Adrenal gland (tissue), 12 donors: ENCODE measurements around the gene MAML2. TPM values are rescaled to one million over a fixed set of nuclear protein-coding genes. Genes with fewer than 3 reads are reported as not detected.
A peak's percentile ranks its signal among the peaks of the same experiment; 100 is the strongest.

Source experiments
- DNase-seq, 7 donors: peaks; one replicate each; pipeline ENCODE4 v3.0.0-alpha.2; 2019 to 2020
- H3K27ac ChIP-seq, 5 donors: fragments of 200-600 bp; sonication (generic) in 4 of 5; 1 replicate in 3 of 5; 2 replicates in 2 of 5; pipeline versions ENCODE4 v1.5.1 to v1.8.0; 2016 to 2020; ENCODE audit warnings: mild to moderate bottlenecking in 1 of 5
- H3K27me3 ChIP-seq: fragments of 200-600 bp; 2 replicates; pipeline ENCODE4 v1.8.0; 2021
- H3K36me3 ChIP-seq, 2 donors: fragments of 200-600 bp; replicated peaks in 1 of 2; 1 replicate in 1 of 2; 2 replicates in 1 of 2; pipeline versions ENCODE4 v1.5.1 to v1.8.0; 2018 to 2022
- H3K4me1 ChIP-seq, 2 donors: fragments of 200-600 bp; replicated peaks in 1 of 2; 1 replicate in 1 of 2; 2 replicates in 1 of 2; pipeline versions ENCODE4 v1.5.1 to v1.8.0; 2018 to 2021
- H3K4me3 ChIP-seq, 4 donors: fragments of 200-600 bp; sonication (generic) in 3 of 4; one replicate each; pipeline ENCODE4 v1.5.1; 2016 to 2018
- H3K9me3 ChIP-seq, 3 donors: fragments of 200-600 bp; sonication (generic) in 1 of 3; replicated peaks in 1 of 3; 1 replicate in 2 of 3; 2 replicates in 1 of 3; pipeline versions ENCODE4 v1.5.1 to v1.8.0; 2016 to 2021
- CTCF ChIP-seq, 6 experiments: fragments of 450-650 bp in 4 of 6; fragments of 200-600 bp in 2 of 6; sonication (generic) in 1 of 6; IDR thresholded peaks; 1 replicate in 5 of 6; 2 replicates in 1 of 6; pipeline versions ENCODE4 v1.5.1 to v1.8.0; 2016 to 2021; ENCODE audit warnings: antibody characterized with exemption in 6 of 6, mild to moderate bottlenecking in 2 of 6, moderate library complexity in 1 of 6
- POLR2A ChIP-seq, 2 donors: fragments of 450-650 bp; IDR thresholded peaks; one replicate each; pipeline ENCODE4 v1.6.1; 2017; ENCODE audit warnings: antibody characterized with exemption in 2 of 2, mild to moderate bottlenecking in 2 of 2, moderate library complexity in 1 of 2
- WGBS, 4 donors: extraction: QIAGEN DNeasy Blood & Tissue Kit in 2 of 4; methylation state at CpG; one replicate each; pipeline versions ENCODE4 v1.1.5 to v1.1.7; 2013 to 2017; 5-methylcytosine and 5-hydroxymethylcytosine counted together
- intact Hi-C, 2 donors: fragments of 100-400 bp; cut with DNase I; formaldehyde crosslinking; loops; one replicate each; pipeline versions ENCODE4 v1.14.1 to v1.15.0; 2022 to 2023
- polyA plus RNA-seq, 3 donors: library from polyadenylated mRNA; stranded (reverse); fragments of 200-250 nt in 2 of 3; fragments of 350-450 nt in 1 of 3; fragmentation: Illumina TruSeq in 1 of 3; extraction: RNeasy Lipid Tissue Mini Kit (QIAGEN cat#74804) in 1 of 3; gene quantifications; one replicate each; pipeline ENCODE4 v1.2.3, GENCODE V29; 2013 to 2014
- total RNA-seq, 9 donors: library from RNA; depleted of rRNA in 4 of 9; stranded (reverse); fragments of >200 nt in 4 of 9; fragments of 120-200 nt in 1 of 9; fragmentation: NEBNext Ultra II Directional in 1 of 9; extraction: Animal tissue kit (Norgen Biotek cat#: 25700) in 1 of 9; gene quantifications; one replicate each; pipeline versions ENCODE4 v1.1.0 to v1.2.4, GENCODE V29; 2013 to 2023
- donor health status: healthy with polysubstance abuse.
- donor health status: Bipolar disorder and iron deficiency.
- donor health status: DM: yes; HTN: yes; CAD: no.
- donor health status: DM: no; HTN: no; CAD: no.
- donor health status: DM: no; HTN: no; CAD: no.
- donor health status: DM: yes; HTN: yes; CAD: no.

The MAML2 gene
- total and polyA plus RNA-seq, 12 donors: 1.4 to 19.4 (median 7.6) TPM

GRCh38 chr11:96146765-96147164 is 196.2 kb downstream of the MAML2 start:
- Histone ChIP-seq H3K4me3 (no peak overlapping the region), H3K36me3 (no peaks in the 10 kb centered on the region), H3K27me3 (no peaks in the 10 kb centered on the region), H3K9me3 (no peaks in the 10 kb centered on the region), H3K4me1 (peaks cover 0 to 12% of the 10 kb centered on the region in 2 donors), H3K27ac (no peak overlapping the region)
- DNase-seq: no peak
- no peak for TF ChIP-seq POLR2A (IDR thresholded peaks at IDR 0.05)
- no peak for TF ChIP-seq CTCF (IDR thresholded peaks at IDR 0.05)
- intact Hi-C loops: loop anchor here in 1 of 2 donors (10.0 kb wide), 1 partner anchor 312 kb away; no protein-coding TSS in a partner anchor

GRCh38 chr11:96145163-96145585 is 197.8 kb downstream of the MAML2 start:
- intact Hi-C loops: loop anchor here in 1 of 2 donors (10.0 kb wide), 1 partner anchor 310 kb away; no protein-coding TSS in a partner anchor

GRCh38 chr11:96144553-96144952 is 198.4 kb downstream of the MAML2 start:
- intact Hi-C loops: loop anchor here in 1 of 2 donors (10.0 kb wide), 1 partner anchor 310 kb away; no protein-coding TSS in a partner anchor
- H3K9me3 ChIP-seq: no peaks in the 10 kb centered on the region
- WGBS, 4 donors: 71 to 81% (median 73%) methylated on average over 2 of the region's 2 CpGs

More at GRCh38 chr11:96145163-96145585, 197.8 kb downstream of the MAML2 start:
- peak in 6 of 7 donors; percentile 51 to 76 (median 67) for DNase-seq
- Histone ChIP-seq H3K36me3 (no peaks in the 10 kb centered on the region), H3K27ac (peak overlapping the region in 3 of 5 donors; percentile 2 to 30 (median 19)), H3K9me3 (no peaks in the 10 kb centered on the region), H3K4me3 (no peak overlapping the region), H3K27me3 (no peaks in the 10 kb centered on the region), H3K4me1 (peaks cover 0 to 12% of the 10 kb centered on the region in 2 donors)
- 23 to 37% (median 28%) methylated on average over 4 of the region's 4 CpGs for WGBS, 4 donors
- TF ChIP-seq CTCF (IDR thresholded peaks at IDR 0.05): no peak
- no peak for TF ChIP-seq POLR2A (IDR thresholded peaks at IDR 0.05)

GRCh38 chr11:96143041-96143521 is 199.9 kb downstream of the MAML2 start:
- no peak overlapping the region for H3K27ac ChIP-seq

More at GRCh38 chr11:96144553-96144952, 198.4 kb downstream of the MAML2 start:
- TF ChIP-seq CTCF (IDR thresholded peaks at IDR 0.05): no peak
- TF ChIP-seq POLR2A (IDR thresholded peaks at IDR 0.05): no peak
- no peaks in the 10 kb centered on the region for H3K27me3 ChIP-seq
- H3K4me1 ChIP-seq: peaks cover 0 to 12% of the 10 kb centered on the region in 2 donors
- H3K4me3 ChIP-seq: no peak overlapping the region
- H3K36me3 ChIP-seq: no peaks in the 10 kb centered on the region
- no peak for DNase-seq
- H3K27ac ChIP-seq: no peak overlapping the region

More at GRCh38 chr11:96143041-96143521, 199.9 kb downstream of the MAML2 start:
- no peaks in the 10 kb centered on the region for H3K9me3 ChIP-seq
- H3K36me3 ChIP-seq: no peaks in the 10 kb centered on the region
- WGBS, 4 donors: 64 to 67% (median 65%) methylated on average over 5 of the region's 5 CpGs
- H3K4me3 ChIP-seq: no peak overlapping the region
- no peak for DNase-seq
- no peak for TF ChIP-seq CTCF (IDR thresholded peaks at IDR 0.05)
- no peak for TF ChIP-seq POLR2A (IDR thresholded peaks at IDR 0.05)
- intact Hi-C loops: loop anchor here in 1 of 2 donors (10.0 kb wide), 1 partner anchor 308 kb away; no protein-coding TSS in a partner anchor
- no peaks in the 10 kb centered on the region for H3K27me3 ChIP-seq
- peaks cover 0 to 12% of the 10 kb centered on the region in 2 donors for H3K4me1 ChIP-seq
